ENCODE results near the gene PLXDC2.

PLXDC2 gene

GRCh38 chr10:20162123-20162522 lies 345.9 kb downstream of the PLXDC2 start:
- DNase-seq (ENCODE audit: low spot score) = no peak
- no peak for TF ChIP-seq CTCF (IDR thresholded peaks at IDR 0.05; ENCODE audit: borderline replicate concordance, control extremely low read depth, extremely low read depth, insufficient read depth, missing control alignments)
- in situ Hi-C loops (cut with MboI; ENCODE audit: low sequenced_read_pairs, unreplicated experiment) = no loop called here

GRCh38 chr10:20166096-20166675 lies 350.0 kb downstream of the PLXDC2 start:
- DNase-seq (ENCODE audit: low spot score) = no peak
- in situ Hi-C loops (cut with MboI; ENCODE audit: low sequenced_read_pairs, unreplicated experiment) = no loop called here
- TF ChIP-seq CTCF (IDR thresholded peaks at IDR 0.05; ENCODE audit: borderline replicate concordance, control extremely low read depth, extremely low read depth, insufficient read depth, missing control alignments) = no peak

- DNase-seq (ENCODE audit: low spot score) = no peak
- no peak for TF ChIP-seq CTCF (IDR thresholded peaks at IDR 0.05; ENCODE audit: borderline replicate concordance, control extremely low read depth, extremely low read depth, insufficient read depth, missing control alignments)
- in situ Hi-C loops (cut with MboI; ENCODE audit: low sequenced_read_pairs, unreplicated experiment) = no loop called here
Observed at GRCh38 chr10:20170661-20171060, 354.4 kb downstream of the PLXDC2 start.

GRCh38 chr10:20173046-20173445 lies 356.8 kb downstream of the PLXDC2 start:
- TF ChIP-seq CTCF (IDR thresholded peaks at IDR 0.05; ENCODE audit: borderline replicate concordance, control extremely low read depth, extremely low read depth, insufficient read depth, missing control alignments) = no peak
- in situ Hi-C loops (cut with MboI; ENCODE audit: low sequenced_read_pairs, unreplicated experiment) = no loop called here
- no peak for DNase-seq (ENCODE audit: low spot score)

DNA sequence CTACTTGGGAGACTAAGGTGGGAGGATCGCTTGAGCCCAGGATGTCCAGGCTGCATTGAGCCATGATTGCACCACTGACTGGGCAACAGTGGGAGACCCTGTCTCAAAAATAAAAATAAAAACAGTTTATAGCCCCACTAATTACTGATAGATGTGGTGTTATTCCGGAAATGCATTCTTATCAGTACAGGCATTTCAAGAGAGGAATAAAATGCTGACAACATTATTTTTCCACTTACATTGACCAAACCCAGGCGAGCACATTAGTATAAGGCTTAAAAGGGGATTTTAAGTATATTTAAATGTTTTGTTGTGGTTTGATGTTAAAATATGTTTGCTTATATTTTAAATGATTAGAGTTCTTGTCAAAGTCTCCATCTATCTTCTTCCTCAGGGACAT lies 359.5 kb downstream of the PLXDC2 start:
- no peak for TF ChIP-seq CTCF (IDR thresholded peaks at IDR 0.05; ENCODE audit: borderline replicate concordance, control extremely low read depth, extremely low read depth, insufficient read depth, missing control alignments)
- in situ Hi-C loops (cut with MboI; ENCODE audit: low sequenced_read_pairs, unreplicated experiment) = no loop called here
- no peak for DNase-seq (ENCODE audit: low spot score)

DNA sequence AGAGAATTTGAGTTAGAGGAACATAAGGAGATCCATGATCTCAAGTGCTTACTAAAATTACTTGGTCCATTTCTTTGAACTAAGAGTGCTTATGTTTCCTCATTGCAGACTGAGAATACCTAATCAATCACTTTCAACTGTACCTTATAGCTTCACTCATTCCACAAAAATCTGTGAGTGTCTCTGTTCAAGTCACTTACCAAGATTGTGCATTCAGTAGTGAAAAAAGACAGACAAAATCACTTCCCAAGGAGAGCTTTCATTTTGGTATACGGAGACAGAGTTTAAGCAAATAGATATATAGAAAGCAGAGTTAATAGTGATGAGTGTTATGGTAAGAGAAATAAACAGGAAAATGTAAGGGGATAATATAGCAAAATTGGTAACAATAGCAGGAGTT lies 364.5 kb downstream of the PLXDC2 start:
- TF ChIP-seq CTCF (IDR thresholded peaks at IDR 0.05; ENCODE audit: borderline replicate concordance, control extremely low read depth, extremely low read depth, insufficient read depth, missing control alignments) = no peak
- DNase-seq (ENCODE audit: low spot score) = no peak
- in situ Hi-C loops (cut with MboI; ENCODE audit: low sequenced_read_pairs, unreplicated experiment) = no loop called here

GRCh38 chr10:20181434-20181833 lies 365.2 kb downstream of the PLXDC2 start:
- in situ Hi-C loops (cut with MboI; ENCODE audit: low sequenced_read_pairs, unreplicated experiment) = no loop called here
- no peak for DNase-seq (ENCODE audit: low spot score)

More at GRCh38 chr10:20181434-20181833, 365.2 kb downstream of the PLXDC2 start:
- no peak for TF ChIP-seq CTCF (IDR thresholded peaks at IDR 0.05; ENCODE audit: borderline replicate concordance, control extremely low read depth, extremely low read depth, insufficient read depth, missing control alignments)
